PC-9 (cell line): ENCODE measurements around the gene CFAP97.

Experiments
- EZH2 ChIP-seq: fragments of 200-600 bp; sonication (generic); IDR thresholded peaks from 2 replicates; pipeline ENCODE4 v1.8.0; 2017; ENCODE audit warnings: antibody characterized with exemption, low read depth
- TF ChIP-seq, protein P1 (sequence below): fragments of 200-600 bp; sonication (generic); conservative IDR thresholded peaks from 2 replicates; pipeline ENCODE4 v1.6.1; 2017; ENCODE audit warnings: mixed run types, antibody characterized with exemption, mild to moderate bottlenecking, moderate library complexity

- TF ChIP-seq EZH2: no peak
- TF ChIP-seq, protein P1, sequence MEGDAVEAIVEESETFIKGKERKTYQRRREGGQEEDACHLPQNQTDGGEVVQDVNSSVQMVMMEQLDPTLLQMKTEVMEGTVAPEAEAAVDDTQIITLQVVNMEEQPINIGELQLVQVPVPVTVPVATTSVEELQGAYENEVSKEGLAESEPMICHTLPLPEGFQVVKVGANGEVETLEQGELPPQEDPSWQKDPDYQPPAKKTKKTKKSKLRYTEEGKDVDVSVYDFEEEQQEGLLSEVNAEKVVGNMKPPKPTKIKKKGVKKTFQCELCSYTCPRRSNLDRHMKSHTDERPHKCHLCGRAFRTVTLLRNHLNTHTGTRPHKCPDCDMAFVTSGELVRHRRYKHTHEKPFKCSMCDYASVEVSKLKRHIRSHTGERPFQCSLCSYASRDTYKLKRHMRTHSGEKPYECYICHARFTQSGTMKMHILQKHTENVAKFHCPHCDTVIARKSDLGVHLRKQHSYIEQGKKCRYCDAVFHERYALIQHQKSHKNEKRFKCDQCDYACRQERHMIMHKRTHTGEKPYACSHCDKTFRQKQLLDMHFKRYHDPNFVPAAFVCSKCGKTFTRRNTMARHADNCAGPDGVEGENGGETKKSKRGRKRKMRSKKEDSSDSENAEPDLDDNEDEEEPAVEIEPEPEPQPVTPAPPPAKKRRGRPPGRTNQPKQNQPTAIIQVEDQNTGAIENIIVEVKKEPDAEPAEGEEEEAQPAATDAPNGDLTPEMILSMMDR: no peak
Measured at GRCh38 chr4:185137233-185137925, 66.4 kb downstream of the CFAP97 start.
